ENCODE results near the gene C19orf81.

The C19orf81 gene

GRCh38 chr19:50629194-50629593, 20.1 kb upstream of the C19orf81 start:
- DNase-seq (ENCODE audit: low read depth, low spot score) = no peak

- DNase-seq (ENCODE audit: low read depth, low spot score) = no peak
These were observed 19.4 kb upstream of the C19orf81 start for GRCh38 chr19:50629801-50630200.

- DNase-seq (ENCODE audit: low read depth, low spot score) = no peak
These were observed 17.0 kb upstream of the C19orf81 start for GRCh38 chr19:50632151-50632835.

GRCh38 chr19:50633359-50633758, 15.9 kb upstream of the C19orf81 start:
- no peak for DNase-seq (ENCODE audit: low read depth, low spot score)

- no peak for DNase-seq (ENCODE audit: low read depth, low spot score)
These were observed 15.3 kb upstream of the C19orf81 start for GRCh38 chr19:50633973-50634372.

GRCh38 chr19:50636317-50637085, 12.7 kb upstream of the C19orf81 start:
- DNase-seq (ENCODE audit: low read depth, low spot score) = no peak

- no peak for DNase-seq (ENCODE audit: low read depth, low spot score)
These were observed 10.6 kb upstream of the C19orf81 start for GRCh38 chr19:50638600-50638999.

- DNase-seq (ENCODE audit: low read depth, low spot score) = no peak
These were observed 9.8 kb upstream of the C19orf81 start, which contains the start of gene SYT3 for GRCh38 chr19:50639121-50640112. Gene SYT3 (minus strand): TSS chr19:50639881. CDS start chr19:50637411, 2,470 bp downstream.

GRCh38 chr19:50640368-50640767, 8.9 kb upstream of the C19orf81 start:
- no peak for DNase-seq (ENCODE audit: low read depth, low spot score)

GRCh38 chr19:50644315-50644915, 4.8 kb upstream of the C19orf81 start:
- no peak for DNase-seq (ENCODE audit: low read depth, low spot score)

GRCh38 chr19:50645107-50645506, 4.1 kb upstream of the C19orf81 start:
- no peak for DNase-seq (ENCODE audit: low read depth, low spot score)

GRCh38 chr19:50646074-50646807, 3.0 kb upstream of the C19orf81 start:
- DNase-seq (ENCODE audit: low read depth, low spot score) = no peak

- no peak for DNase-seq (ENCODE audit: low read depth, low spot score)
These were observed 1.2 kb upstream of the C19orf81 start for GRCh38 chr19:50647879-50648615.

GRCh38 chr19:50648659-50649058, 586 bp upstream of the C19orf81 start:
- DNase-seq (ENCODE audit: low read depth, low spot score) = no peak

- DNase-seq (ENCODE audit: low read depth, low spot score) = no peak
These were observed 1.9 kb downstream of the C19orf81 start for GRCh38 chr19:50651174-50651573.

GRCh38 chr19:50652722-50653121, 3.5 kb downstream of the C19orf81 start:
- DNase-seq (ENCODE audit: low read depth, low spot score) = no peak

- DNase-seq (ENCODE audit: low read depth, low spot score) = no peak
These were observed 5.6 kb downstream of the C19orf81 start for GRCh38 chr19:50654882-50655281.

GRCh38 chr19:50657222-50657669, 8.0 kb downstream of the C19orf81 start:
- no peak for DNase-seq (ENCODE audit: low read depth, low spot score)

GRCh38 chr19:50657712-50658440, 8.6 kb downstream of the C19orf81 start:
- DNase-seq (ENCODE audit: low read depth, low spot score) = peak; percentile 93

Measured in iPS DF 19.7 (cell line).